Putamen (tissue), 1 donor: Measurements from ENCODE around the gene OXCT2.
A peak's percentile ranks its signal among the peaks of the same experiment; 100 is the strongest.

ENCODE experiments used
- DNase-seq: peaks from one replicate; pipeline ENCODE4 v3.0.0-alpha.2; 2016; ENCODE audit warnings: low spot score

The OXCT2 gene

GRCh38 chr1:39733161-39733560, 38.0 kb downstream of the OXCT2 start:
- peak; percentile 84 for DNase-seq

DNA sequence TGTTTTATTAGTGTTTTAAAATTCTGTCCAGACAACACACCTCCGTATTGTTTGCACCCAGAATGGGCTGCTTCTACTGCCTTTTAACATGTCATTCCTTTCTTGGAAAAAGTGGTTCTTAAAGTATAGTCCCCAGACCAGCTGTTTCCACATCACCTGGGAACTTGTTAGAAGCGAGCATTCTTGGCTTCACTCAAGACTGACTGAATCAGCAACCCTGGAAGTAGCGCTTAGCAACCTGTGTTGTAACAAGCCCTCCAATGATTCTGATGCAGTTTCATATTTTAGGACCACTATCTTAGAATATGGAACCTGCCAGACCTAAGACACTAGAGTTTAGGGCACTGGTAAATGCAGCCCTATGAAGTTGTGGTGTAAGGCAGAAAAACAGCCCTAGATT, 38.4 kb downstream of the OXCT2 start:
- DNase-seq = no peak

DNA sequence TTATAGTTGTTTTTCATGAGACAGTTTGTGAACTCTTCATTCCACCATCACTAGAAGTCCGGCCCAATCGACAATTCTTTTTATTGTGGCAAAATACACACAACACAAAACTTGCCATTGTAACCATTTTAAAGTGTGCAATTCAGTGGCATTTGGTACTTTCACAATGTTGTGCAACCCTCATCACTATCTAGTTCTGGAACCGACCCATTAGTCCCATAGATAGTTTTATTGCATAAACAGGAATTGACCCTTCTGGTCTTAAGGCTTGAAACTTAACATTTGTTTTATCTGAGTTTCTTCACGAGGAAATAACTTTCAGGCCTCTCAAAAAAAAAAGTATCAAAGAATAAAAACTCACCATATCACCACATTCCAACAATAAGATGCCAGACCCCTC, 41.3 kb downstream of the OXCT2 start:
- DNase-seq = no peak

DNA sequence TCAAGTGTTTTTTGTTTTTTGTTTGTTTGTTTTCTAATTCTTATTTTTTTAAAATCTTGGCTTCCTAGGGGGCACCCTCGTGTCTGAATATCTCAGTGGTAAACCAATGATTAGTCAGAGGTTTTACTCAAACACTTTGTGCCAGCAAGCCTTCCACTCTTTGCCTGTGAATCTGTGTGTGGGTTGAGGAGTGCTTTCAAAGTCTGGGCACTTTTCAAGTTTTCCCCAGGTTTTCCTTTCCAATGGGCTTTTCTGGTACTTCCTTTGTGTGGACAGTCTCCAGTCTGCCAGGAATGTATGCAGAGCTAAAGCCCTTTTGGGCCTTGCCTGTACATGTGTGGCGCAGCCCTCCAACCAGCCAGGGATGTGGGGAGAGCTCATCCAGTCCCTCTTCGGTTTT, 42.1 kb downstream of the OXCT2 start:
- DNase-seq = no peak

GRCh38 chr1:39727932-39728317, 43.2 kb downstream of the OXCT2 start:
- no peak for DNase-seq

- DNase-seq = no peak
Measured at GRCh38 chr1:39727221-39727931, 43.8 kb downstream of the OXCT2 start.

DNA sequence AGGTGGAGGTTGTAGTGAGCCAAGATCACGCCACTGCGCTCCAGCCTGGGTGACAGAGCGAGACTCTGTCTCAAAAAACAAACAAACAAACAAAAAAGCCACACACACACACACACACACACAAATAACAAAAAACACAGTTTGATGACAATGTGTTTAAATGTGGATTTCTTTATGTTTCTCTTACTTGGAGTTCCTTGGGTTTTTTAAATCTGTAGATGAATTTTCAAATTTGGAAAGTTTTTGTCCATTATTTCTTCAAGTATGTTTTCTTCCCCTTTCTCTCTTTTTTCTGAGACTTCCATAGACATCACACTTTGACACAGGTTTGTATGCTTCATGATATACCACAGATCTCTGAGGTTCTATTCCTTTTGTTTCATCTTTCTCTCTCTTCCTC, 44.5 kb downstream of the OXCT2 start:
- no peak for DNase-seq

GRCh38 chr1:39722495-39722894, 48.7 kb downstream of the OXCT2 start:
- DNase-seq = no peak

GRCh38 chr1:39721664-39722063, 49.5 kb downstream of the OXCT2 start:
- no peak for DNase-seq

- peak; percentile 44 for DNase-seq
Measured at GRCh38 chr1:39720094-39720999, 50.8 kb downstream of the OXCT2 start.
